Caki2 (cell line): ENCODE results near the gene NXPH3. TPM values are rescaled to one million over a fixed set of nuclear protein-coding genes. Genes with fewer than 3 reads are reported as not detected.

Experiments
- DNase-seq: peaks from one replicate; pipeline ENCODE4 v3.0.0-alpha.2; 2015; ENCODE audit warnings: low read depth
- in situ Hi-C: cut with HindIII; loops from 2 replicates; pipeline ENCODE4 v1.10.0; 2016; ENCODE audit warnings: low sequenced_read_pairs, low pct_unique_long_range_greater_than_20kb, mixed read lengths
- total RNA-seq: library from RNA; depleted of rRNA; stranded (reverse); fragments of >200 nt; shearing (Covaris generic); gene quantifications from 2 replicates; pipeline ENCODE4 v1.2.3, GENCODE V29; 2014; ENCODE audit warnings: low replicate concordance

Gene NXPH3
- total RNA-seq, 1 experiment from 2014 or later = 0.27 TPM

DNA sequence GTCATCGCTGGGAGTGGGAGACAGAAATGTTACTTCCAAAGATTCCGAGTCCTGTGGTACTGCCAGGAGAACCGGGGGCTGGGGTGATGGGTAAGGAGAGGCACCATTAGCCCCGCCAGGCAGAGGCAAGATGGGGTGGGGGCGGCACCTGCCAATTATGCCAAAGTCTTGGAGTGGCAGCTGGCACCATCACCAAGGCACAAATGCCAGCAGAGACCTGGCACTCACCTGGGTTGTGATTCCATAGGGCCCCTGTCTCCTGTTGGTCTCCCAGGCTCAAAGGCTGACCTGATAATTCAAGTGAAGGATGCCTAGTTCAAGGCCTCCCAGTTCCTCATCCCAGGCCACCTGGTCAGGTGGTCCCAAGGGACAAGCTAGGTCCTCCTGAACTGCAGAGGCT lies 7.6 kb downstream of the NXPH3 start:
- DNase-seq = no peak
- in situ Hi-C loops = no loop called here

- in situ Hi-C loops = no loop called here
Observed at GRCh38 chr17:49583889-49584288, 8.2 kb downstream of the NXPH3 start.

DNA sequence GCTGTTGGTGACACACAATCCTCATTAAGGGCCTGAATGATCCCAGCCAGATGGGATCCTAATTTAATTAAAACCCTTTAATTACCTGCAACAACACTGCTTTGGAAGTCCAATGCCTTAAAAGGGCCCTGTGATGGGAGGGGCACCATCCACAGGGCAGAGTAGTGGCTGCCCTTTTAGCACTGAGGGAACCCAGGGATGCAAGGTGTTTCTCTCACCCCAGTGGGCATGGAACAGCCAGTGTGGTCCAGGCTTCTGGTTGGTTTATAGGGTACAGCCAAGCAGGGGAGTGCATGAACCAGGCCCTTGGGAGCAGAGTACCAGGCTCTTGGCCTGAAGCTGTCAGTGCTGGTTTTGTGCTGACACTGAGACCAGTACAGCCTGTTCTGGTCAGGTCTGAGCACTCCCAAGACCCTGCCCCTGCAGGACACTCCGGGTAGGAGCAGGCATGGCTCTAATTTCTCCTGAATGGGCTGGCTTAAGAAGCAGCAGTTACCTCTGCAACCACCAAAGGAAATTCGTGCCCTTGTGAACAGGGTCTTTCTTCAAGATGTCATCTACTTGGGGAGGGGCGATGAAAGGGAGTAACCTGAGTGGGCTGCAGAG lies 9.9 kb downstream of the NXPH3 start:
- DNase-seq = no peak
- in situ Hi-C loops = no loop called here

More at GRCh38 chr17:49583889-49584288, 8.2 kb downstream of the NXPH3 start:
- DNase-seq = no peak

DNA sequence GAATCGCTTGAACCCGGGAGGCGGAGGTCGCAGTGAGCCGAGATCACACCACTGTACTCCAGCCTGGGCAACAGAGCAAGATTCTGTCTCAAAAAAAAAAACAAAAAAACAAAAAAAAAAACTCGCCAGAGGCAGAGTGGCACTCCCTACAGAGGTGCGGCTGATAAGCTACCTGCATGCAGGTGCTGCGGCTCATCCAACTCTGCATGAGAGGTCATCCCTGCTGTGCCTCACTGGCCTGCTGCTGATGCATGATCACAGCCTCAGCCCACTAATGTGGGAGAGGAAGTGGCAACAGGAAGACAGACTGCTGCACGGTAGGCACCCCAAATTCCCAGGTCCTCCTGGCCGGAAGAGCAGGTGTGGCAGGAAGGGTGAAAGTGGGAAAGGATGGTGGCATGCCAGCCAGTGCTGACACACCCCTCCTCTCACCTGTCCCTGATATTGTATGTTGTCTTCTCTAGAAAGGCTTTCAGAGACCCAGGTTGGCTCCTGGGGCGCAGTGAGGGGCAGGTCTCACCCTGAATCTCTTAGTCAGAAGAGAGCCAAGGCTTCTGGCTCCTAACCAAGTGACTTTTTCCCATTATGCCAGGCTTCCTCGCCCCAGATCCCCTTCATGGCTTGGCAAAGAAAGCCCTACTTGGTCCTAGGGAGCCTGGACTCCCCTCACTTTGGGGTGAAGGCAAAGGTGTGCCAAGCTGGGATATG lies 11.8 kb downstream of the NXPH3 start:
- in situ Hi-C loops = no loop called here

GRCh38 chr17:49588312-49588711 lies 12.6 kb downstream of the NXPH3 start:
- DNase-seq = no peak
- in situ Hi-C loops = no loop called here

More for the DNA sequence above, 11.8 kb downstream of the NXPH3 start:
- no peak for DNase-seq

- DNase-seq = no peak
- in situ Hi-C loops = no loop called here
Observed at GRCh38 chr17:49588726-49589576, 13.3 kb downstream of the NXPH3 start.

DNA sequence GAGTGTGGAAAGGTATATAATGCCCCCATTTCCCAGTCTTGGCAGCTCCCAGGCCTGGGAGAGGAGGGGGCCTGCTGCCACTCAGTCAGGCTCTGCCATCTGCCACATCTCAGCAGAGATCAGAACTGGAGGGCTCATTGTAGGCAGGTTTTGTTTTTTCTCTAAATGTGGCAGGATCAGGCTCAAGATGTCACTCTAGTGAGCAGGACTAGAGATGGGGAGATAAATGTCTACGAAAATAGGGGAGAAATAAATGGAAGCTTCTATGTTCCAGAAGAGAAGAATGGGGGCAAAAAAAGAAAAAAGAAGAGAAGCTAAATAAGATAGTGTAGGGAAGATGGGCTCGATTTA lies 13.9 kb downstream of the NXPH3 start:
- DNase-seq = no peak
- in situ Hi-C loops = no loop called here

GRCh38 chr17:49590874-49591273 lies 15.2 kb downstream of the NXPH3 start:
- DNase-seq = no peak
- in situ Hi-C loops = no loop called here

DNA sequence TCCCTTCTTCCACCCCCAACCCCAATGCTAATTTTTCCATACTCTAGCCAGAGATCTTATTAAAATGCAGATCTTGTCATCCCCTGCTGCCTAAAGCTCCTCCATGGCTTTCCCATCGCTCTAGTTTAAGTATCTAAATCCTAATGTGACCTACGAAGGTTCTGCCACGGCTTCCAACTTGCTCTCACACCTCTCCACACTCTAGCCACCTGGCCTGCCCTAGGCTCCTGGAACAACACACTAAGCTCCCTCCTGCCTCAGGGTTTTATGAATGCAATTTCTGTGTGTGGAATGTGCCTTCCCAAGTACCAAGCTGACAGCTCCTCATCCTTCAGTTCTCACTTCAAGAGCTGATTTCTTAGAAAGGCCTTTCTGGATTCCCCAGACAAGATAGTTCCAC lies 16.6 kb downstream of the NXPH3 start:
- DNase-seq = no peak
- in situ Hi-C loops = no loop called here

GRCh38 chr17:49595328-49595727 lies 19.7 kb downstream of the NXPH3 start:
- no peak for DNase-seq
- in situ Hi-C loops = no loop called here

GRCh38 chr17:49595980-49596379 lies 20.3 kb downstream of the NXPH3 start:
- in situ Hi-C loops = no loop called here

GRCh38 chr17:49596613-49597244 lies 21.1 kb downstream of the NXPH3 start:
- no peak for DNase-seq
- in situ Hi-C loops = no loop called here

More at GRCh38 chr17:49595980-49596379, 20.3 kb downstream of the NXPH3 start:
- DNase-seq = no peak

DNA sequence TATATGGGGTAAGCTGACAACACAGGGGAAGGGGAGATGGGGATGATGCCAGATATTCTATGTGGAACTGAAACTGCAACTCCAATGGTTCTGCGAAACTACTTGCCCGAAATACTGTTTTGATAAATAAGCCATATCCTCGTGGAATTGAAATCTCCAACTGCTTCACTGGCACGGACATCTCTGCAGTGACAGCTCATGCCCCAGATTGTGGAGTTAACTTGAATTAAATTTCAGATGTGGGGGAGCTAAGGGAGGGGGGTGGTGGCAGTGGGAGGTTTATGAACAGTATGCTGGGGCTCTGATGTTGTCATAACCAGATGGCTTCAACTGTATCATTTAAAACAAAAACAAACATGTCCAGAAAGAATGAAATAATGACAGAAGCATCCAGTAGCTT lies 21.8 kb downstream of the NXPH3 start:
- in situ Hi-C loops = no loop called here
- DNase-seq = no peak

GRCh38 chr17:49597928-49598655 lies 22.4 kb downstream of the NXPH3 start:
- no peak for DNase-seq
- in situ Hi-C loops = no loop called here

- in situ Hi-C loops = no loop called here
- DNase-seq = no peak
Observed at GRCh38 chr17:49598918-49599317, 23.2 kb downstream of the NXPH3 start.

GRCh38 chr17:49600949-49601348 lies 25.3 kb downstream of the NXPH3 start:
- in situ Hi-C loops = no loop called here
- DNase-seq = no peak

GRCh38 chr17:49602783-49603182 lies 27.1 kb downstream of the NXPH3 start:
- no peak for DNase-seq
- in situ Hi-C loops = no loop called here

GRCh38 chr17:49603238-49603637 lies 27.6 kb downstream of the NXPH3 start:
- DNase-seq = no peak
- in situ Hi-C loops = no loop called here
